PFSK-1 (cell line): ENCODE data around the gene PLXNC1.

Source experiments
- FOXP2 ChIP-seq: optimal IDR thresholded peaks from 2 replicates; pipeline ENCODE3; 2011; ENCODE audit warnings: borderline replicate concordance, control low read depth, inconsistent platforms; ENCODE audit not compliant: insufficient read depth; ENCODE audit errors: extremely low read length, extremely low read depth
- POLR2AphosphoS5 ChIP-seq: IDR thresholded peaks from 2 replicates; pipeline ENCODE4 v1.6.1; 2012; ENCODE audit warnings: low read depth, mild to moderate bottlenecking, control low read depth, low read length, moderate library complexity
- REST ChIP-seq, 2 experiments: IDR thresholded peaks; 2 replicates each; pipeline versions ENCODE4 v1.6.1 to v1.8.0; 2011 to 2012; ENCODE audit warnings: low read depth in 2 of 2, low read length in 2 of 2, control low read depth in 1 of 2, inconsistent platforms in 1 of 2, mild to moderate bottlenecking in 1 of 2, moderate library complexity in 1 of 2; ENCODE audit not compliant: insufficient read depth in 1 of 2
- SIN3A ChIP-seq: IDR thresholded peaks from 2 replicates; pipeline ENCODE4 v1.6.1; 2012; ENCODE audit warnings: mild to moderate bottlenecking, low read length, moderate library complexity, borderline replicate concordance; ENCODE audit not compliant: insufficient read depth
- TAF1 ChIP-seq: IDR thresholded peaks from 2 replicates; pipeline ENCODE4 v1.6.1; 2012; ENCODE audit warnings: low read length, control low read depth, borderline replicate concordance; ENCODE audit not compliant: insufficient read depth

Gene PLXNC1

GRCh38 chr12:94111302-94111701 is 37.1 kb upstream of the PLXNC1 start:
- TF ChIP-seq REST (IDR thresholded peaks at IDR 0.05; ENCODE audit: insufficient read depth in 1 of 2, low read depth in 2 of 2, low read length in 2 of 2) = peak; percentile 25 to 79; a peak in 2 of 4 replicates
- no peak for TF ChIP-seq TAF1
- no peak for TF ChIP-seq SIN3A

- TF ChIP-seq REST (IDR thresholded peaks at IDR 0.05; ENCODE audit: insufficient read depth in 1 of 2, low read depth in 2 of 2, low read length in 2 of 2) = no peak
- no peak for TF ChIP-seq FOXP2
- no peak for TF ChIP-seq SIN3A
- no peak for TF ChIP-seq TAF1
- TF ChIP-seq POLR2AphosphoS5 = no peak
These were observed 36.3 kb upstream of the PLXNC1 start for GRCh38 chr12:94112121-94112520.

GRCh38 chr12:94114166-94114565 is 34.2 kb upstream of the PLXNC1 start:
- no peak for TF ChIP-seq SIN3A
- no peak for TF ChIP-seq FOXP2
- TF ChIP-seq TAF1 = no peak
- TF ChIP-seq REST (IDR thresholded peaks at IDR 0.05; ENCODE audit: insufficient read depth in 1 of 2, low read depth in 2 of 2, low read length in 2 of 2) = no peak
- TF ChIP-seq POLR2AphosphoS5 = no peak

GRCh38 chr12:94116191-94116590 is 32.2 kb upstream of the PLXNC1 start:
- no peak for TF ChIP-seq POLR2AphosphoS5
- TF ChIP-seq REST (IDR thresholded peaks at IDR 0.05; ENCODE audit: insufficient read depth in 1 of 2, low read depth in 2 of 2, low read length in 2 of 2) = no peak
- TF ChIP-seq TAF1 = no peak
- no peak for TF ChIP-seq FOXP2
- TF ChIP-seq SIN3A = no peak

GRCh38 chr12:94121886-94122285 is 26.5 kb upstream of the PLXNC1 start:
- TF ChIP-seq REST (IDR thresholded peaks at IDR 0.05; ENCODE audit: insufficient read depth in 1 of 2, low read depth in 2 of 2, low read length in 2 of 2) (no peak), POLR2AphosphoS5 (no peak), FOXP2 (no peak), SIN3A (no peak), TAF1 (no peak)
